ENCODE measurements around the gene TMIGD1.

GRCh38 chr17:30346221-30346795 is 12.5 kb upstream of the TMIGD1 start:
- TF ChIP-seq, protein P1, sequence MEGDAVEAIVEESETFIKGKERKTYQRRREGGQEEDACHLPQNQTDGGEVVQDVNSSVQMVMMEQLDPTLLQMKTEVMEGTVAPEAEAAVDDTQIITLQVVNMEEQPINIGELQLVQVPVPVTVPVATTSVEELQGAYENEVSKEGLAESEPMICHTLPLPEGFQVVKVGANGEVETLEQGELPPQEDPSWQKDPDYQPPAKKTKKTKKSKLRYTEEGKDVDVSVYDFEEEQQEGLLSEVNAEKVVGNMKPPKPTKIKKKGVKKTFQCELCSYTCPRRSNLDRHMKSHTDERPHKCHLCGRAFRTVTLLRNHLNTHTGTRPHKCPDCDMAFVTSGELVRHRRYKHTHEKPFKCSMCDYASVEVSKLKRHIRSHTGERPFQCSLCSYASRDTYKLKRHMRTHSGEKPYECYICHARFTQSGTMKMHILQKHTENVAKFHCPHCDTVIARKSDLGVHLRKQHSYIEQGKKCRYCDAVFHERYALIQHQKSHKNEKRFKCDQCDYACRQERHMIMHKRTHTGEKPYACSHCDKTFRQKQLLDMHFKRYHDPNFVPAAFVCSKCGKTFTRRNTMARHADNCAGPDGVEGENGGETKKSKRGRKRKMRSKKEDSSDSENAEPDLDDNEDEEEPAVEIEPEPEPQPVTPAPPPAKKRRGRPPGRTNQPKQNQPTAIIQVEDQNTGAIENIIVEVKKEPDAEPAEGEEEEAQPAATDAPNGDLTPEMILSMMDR (IDR thresholded peaks at IDR 0.05), result no peak
- TF ChIP-seq POLR2A (IDR thresholded peaks at IDR 0.05), result no peak
